Subcutaneous adipose tissue (tissue), 4 donors: Measurements from ENCODE around the gene METTL16. TPM values are rescaled to one million over a fixed set of nuclear protein-coding genes. Genes with fewer than 3 reads are reported as not detected.

Source experiments
- CTCF ChIP-seq: fragments of 450-650 bp; IDR thresholded peaks from one replicate; pipeline ENCODE4 v1.5.1; 2016; ENCODE audit warnings: low read depth, mild to moderate bottlenecking, control low read depth, antibody characterized with exemption, moderate library complexity
- total RNA-seq, 4 donors: library from RNA; depleted of rRNA; stranded (reverse); fragments of >200 nt; gene quantifications; one replicate each; pipeline ENCODE4 v1.1.0, GENCODE V29; 2016

METTL16 gene
- total RNA-seq, 4 donors from 2014 or later: 12.6 to 80.5 (median 25.3) TPM

- no peak for TF ChIP-seq CTCF
Observed at GRCh38 chr17:2508035-2508434, 3.7 kb downstream of the METTL16 start.

GRCh38 chr17:2503627-2504026 lies 8.1 kb downstream of the METTL16 start:
- TF ChIP-seq CTCF: no peak

- TF ChIP-seq CTCF: no peak
Observed at GRCh38 chr17:2502871-2503580, 8.7 kb downstream of the METTL16 start.

DNA sequence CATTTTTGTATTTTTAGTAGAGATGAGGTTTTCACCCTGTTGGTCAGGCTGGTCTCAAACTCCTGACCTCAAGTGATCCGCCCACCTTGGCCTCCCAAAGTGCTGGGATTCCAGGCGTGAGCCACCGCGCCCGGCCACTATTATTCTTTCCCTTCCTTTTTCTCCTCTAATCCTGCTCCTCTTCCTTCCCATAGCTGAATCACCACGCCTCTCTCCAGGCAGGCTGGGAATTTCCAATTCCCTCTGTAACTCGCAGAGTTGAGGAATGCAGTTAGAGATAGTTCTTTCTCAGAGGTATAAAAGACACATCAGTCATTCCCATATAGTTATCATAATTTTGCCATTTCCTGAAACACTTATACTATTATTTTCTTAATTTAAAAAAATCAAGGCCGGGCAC lies 11.2 kb downstream of the METTL16 start:
- TF ChIP-seq CTCF: no peak

- TF ChIP-seq CTCF: no peak
Observed at GRCh38 chr17:2487306-2487705, 24.4 kb downstream of the METTL16 start.

DNA sequence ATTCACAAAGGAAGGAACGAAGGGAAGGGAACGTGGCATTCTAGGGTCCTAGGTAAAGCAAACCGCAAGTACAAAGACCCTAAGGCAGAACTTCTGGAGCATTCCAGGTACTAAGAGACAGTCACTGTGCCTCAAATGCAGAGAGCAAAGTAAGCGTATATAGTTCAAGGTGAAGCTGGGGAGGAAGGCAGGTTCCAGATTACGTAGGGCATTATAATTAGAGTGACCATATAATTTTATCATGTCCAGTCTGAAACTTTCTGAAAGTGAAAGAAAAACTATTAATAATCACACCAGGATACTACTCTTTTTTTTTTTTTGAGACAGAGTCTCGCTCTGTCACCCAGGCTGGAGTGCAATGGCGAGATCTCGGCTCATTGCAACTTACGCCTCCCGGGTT lies 25.7 kb downstream of the METTL16 start:
- no peak for TF ChIP-seq CTCF

DNA sequence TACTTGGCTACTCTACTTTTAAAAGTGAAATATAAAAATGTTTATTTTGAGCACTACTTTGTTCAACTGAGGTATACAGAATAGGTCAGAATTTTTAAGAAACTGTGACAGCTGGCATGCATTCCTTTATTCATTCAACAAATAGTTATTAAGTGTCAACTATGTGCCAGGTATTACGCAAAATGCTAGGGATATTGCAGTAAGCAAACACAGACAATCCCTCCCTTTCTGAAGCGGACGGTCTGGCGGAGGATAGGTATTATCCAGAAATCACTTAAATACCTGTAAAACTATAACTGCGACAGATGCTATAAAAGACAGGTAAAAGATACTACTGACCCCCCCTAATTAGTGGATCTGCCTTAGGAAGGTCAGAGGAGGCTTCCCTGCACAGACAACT lies 26.1 kb downstream of the METTL16 start:
- TF ChIP-seq CTCF: no peak
